CD14-positive monocyte (primary cell): ENCODE results near the gene GCDH. TPM values are rescaled to one million over a fixed set of nuclear protein-coding genes. Genes with fewer than 3 reads are reported as not detected.

ENCODE experiments used
- DNase-seq, 3 donors: peaks; one replicate each; pipeline ENCODE4 v3.0.0-alpha.2; 2011 to 2022
- H2AFZ ChIP-seq: 2 replicates; pipeline ENCODE4 v1.6.0; 2012; ENCODE audit warnings: mild to moderate bottlenecking, low read depth, low read length, inconsistent platforms; ENCODE audit not compliant: insufficient read depth, poor library complexity, severe bottlenecking
- H3K27ac ChIP-seq, 2 donors: 1 replicate in 1 of 2; 2 replicates in 1 of 2; pipeline ENCODE4 v1.5.1; 2012 to 2013; ENCODE audit warnings: low read length in 2 of 2, control low read depth in 1 of 2, inconsistent platforms in 1 of 2, low read depth in 1 of 2, mild to moderate bottlenecking in 1 of 2
- H3K27me3 ChIP-seq, 2 donors: one replicate each; pipeline versions ENCODE4 v1.6.0 to v1.6.1; 2011 to 2013; ENCODE audit warnings: low read length in 2 of 2; ENCODE audit not compliant: control insufficient read depth in 2 of 2, insufficient read depth in 2 of 2
- H3K36me3 ChIP-seq, 2 donors: replicated peaks in 1 of 2; 1 replicate in 1 of 2; 2 replicates in 1 of 2; pipeline versions ENCODE4 v1.5.1 to v1.6.1; 2012 to 2013; ENCODE audit warnings: low read length in 2 of 2, control low read depth in 1 of 2, inconsistent platforms in 1 of 2, mild to moderate bottlenecking in 1 of 2; ENCODE audit not compliant: insufficient read depth in 2 of 2, control insufficient read depth in 1 of 2
- H3K4me1 ChIP-seq, 2 donors: 1 replicate in 1 of 2; 2 replicates in 1 of 2; pipeline versions ENCODE4 v1.5.1 to v1.6.1; 2012 to 2013; ENCODE audit warnings: low read length in 2 of 2, control low read depth in 1 of 2, inconsistent platforms in 1 of 2, mild to moderate bottlenecking in 1 of 2, moderate library complexity in 1 of 2; ENCODE audit not compliant: insufficient read depth in 2 of 2, control insufficient read depth in 1 of 2
- H3K4me2 ChIP-seq: replicated peaks from 2 replicates; pipeline ENCODE3; 2012; ENCODE audit warnings: low read length, moderate library complexity, mild to moderate bottlenecking; ENCODE audit not compliant: poor library complexity, severe bottlenecking; ENCODE audit errors: extremely low read depth
- H3K4me3 ChIP-seq, 3 experiments: fragments of 200-600 bp in 1 of 3; sonication (generic) in 1 of 3; replicated peaks in 1 of 3; 1 replicate in 2 of 3; 2 replicates in 1 of 3; pipeline ENCODE4 v1.5.1; 2011 to 2013; ENCODE audit warnings: low read length in 3 of 3, mild to moderate bottlenecking in 3 of 3, control low read depth in 2 of 3, low read depth in 2 of 3, inconsistent platforms in 1 of 3, moderate library complexity in 1 of 3
- H3K79me2 ChIP-seq: 2 replicates; pipeline ENCODE4 v1.6.0; 2012; ENCODE audit warnings: mild to moderate bottlenecking, control low read depth, inconsistent platforms, low read length, moderate library complexity; ENCODE audit not compliant: insufficient read depth
- H3K9ac ChIP-seq: 2 replicates; pipeline ENCODE4 v1.6.0; 2017; ENCODE audit warnings: low read length, mild to moderate bottlenecking; ENCODE audit not compliant: insufficient read depth, poor library complexity, severe bottlenecking
- H3K9me3 ChIP-seq, 2 donors: replicated peaks in 1 of 2; 1 replicate in 1 of 2; 2 replicates in 1 of 2; pipeline versions ENCODE4 v1.5.1 to v1.6.1; 2012 to 2013; ENCODE audit warnings: low read length in 2 of 2, control low read depth in 1 of 2; ENCODE audit not compliant: control insufficient read depth in 1 of 2, insufficient read depth in 1 of 2
- H4K20me1 ChIP-seq: 2 replicates; pipeline ENCODE4 v1.6.0; 2012; ENCODE audit warnings: mild to moderate bottlenecking, low read length, control low read depth, moderate library complexity; ENCODE audit not compliant: insufficient read depth
- H3K27ac Mint-ChIP-seq, 7 donors: one replicate each; pipeline ENCODE4 v1.8.0; 2020; ENCODE audit warnings: mild to moderate bottlenecking in 7 of 7, mixed read lengths in 7 of 7, moderate library complexity in 6 of 7, inconsistent platforms in 2 of 7
- H3K27me3 Mint-ChIP-seq, 3 donors: one replicate each; pipeline ENCODE4 v1.8.0; 2021 to 2022; ENCODE audit warnings: low read depth in 3 of 3, mild to moderate bottlenecking in 3 of 3, mixed read lengths in 3 of 3, moderate library complexity in 3 of 3, inconsistent platforms in 1 of 3
- H3K36me3 Mint-ChIP-seq, 2 donors: one replicate each; pipeline ENCODE4 v1.8.0; 2020; ENCODE audit warnings: mixed read lengths in 2 of 2, inconsistent platforms in 1 of 2, mild to moderate bottlenecking in 1 of 2
- H3K4me1 Mint-ChIP-seq: one replicate; pipeline ENCODE4 v1.8.0; 2020; ENCODE audit warnings: mild to moderate bottlenecking, mixed read lengths
- H3K4me3 Mint-ChIP-seq, 2 donors: one replicate each; pipeline ENCODE4 v1.8.0; 2020; ENCODE audit warnings: mild to moderate bottlenecking in 2 of 2, mixed read lengths in 2 of 2, moderate library complexity in 1 of 2
- H3K9me3 Mint-ChIP-seq, 7 donors: one replicate each; pipeline ENCODE4 v1.8.0; 2020 to 2022; ENCODE audit warnings: mixed read lengths in 7 of 7, mild to moderate bottlenecking in 6 of 7, moderate library complexity in 6 of 7, inconsistent platforms in 2 of 7
- CTCF ChIP-seq: fragments of 200-600 bp; IDR thresholded peaks from one replicate; pipeline ENCODE4 v1.8.0; 2022; ENCODE audit warnings: antibody characterized with exemption, mild to moderate bottlenecking
- WGBS: methylation state at CpG from one replicate; pipeline ENCODE4 v1.1.5; 2013; ENCODE audit warnings: missing lambda C conversion rate; ENCODE audit not compliant: insufficient coverage; 5-methylcytosine and 5-hydroxymethylcytosine counted together
- intact Hi-C, 2 donors: fragments of 100-400 bp; cut with micrococcal nuclease; formaldehyde crosslinking; loops; one replicate each; pipeline versions ENCODE4 v1.15.0 to v1.15.1; 2023
- polyA plus RNA-seq, 3 donors: library from polyadenylated mRNA; depleted of rRNA in 1 of 3; unstranded in 2 of 3; stranded (reverse) in 1 of 3; fragments of 300-500 nt in 2 of 3; fragments of >200 nt in 1 of 3; fragmentation: Illumina TruSeq in 2 of 3; gene quantifications; 1 replicate in 2 of 3; 2 replicates in 1 of 3; pipeline ENCODE4 v1.2.3, GENCODE V29; 2012 to 2021

The GCDH gene
- polyA plus RNA-seq, 3 donors, result 7.3 to 30.5 (median 9.6) TPM

GRCh38 chr19:12886651-12886968, 4.3 kb upstream of the GCDH start:
- no peak for DNase-seq
- H3K4me3 ChIP-seq, result no peak overlapping the region
- H2AFZ ChIP-seq, result no peak overlapping the region
- Mint-ChIP-seq H3K27me3 (peaks cover 7 to 19% (median 16%) of the 10 kb centered on the region in 3 donors), H3K36me3 (no peaks in the 10 kb centered on the region), H3K9me3 (peaks cover 8 to 29% (median 18%) of the 10 kb centered on the region in 7 donors), H3K4me3 (peak overlapping the region; percentile 24 to 70), H3K27ac (peak overlapping the region in 1 of 7 donors; percentile 44), H3K4me1 (peaks cover 52% of the 10 kb centered on the region)
- peaks cover 4 to 21% of the 10 kb centered on the region in 2 donors for H3K9me3 ChIP-seq
- no peak overlapping the region for H3K4me2 ChIP-seq
- no peaks in the 10 kb centered on the region for H3K36me3 ChIP-seq
- no peak for TF ChIP-seq CTCF
- intact Hi-C loops, result loop anchor here in 1 of 2 donors (10.0 kb wide), 2 partner anchors 48 to 78 kb away; partner anchors contain the start of genes CALR, DAND5 and FARSA
- no peak overlapping the region for H3K9ac ChIP-seq
- H3K79me2 ChIP-seq, result peaks cover 6% of the 10 kb centered on the region
- H3K27me3 ChIP-seq, result peaks cover 0 to 6% of the 10 kb centered on the region in 2 donors
- peaks cover 3% of the 10 kb centered on the region for H4K20me1 ChIP-seq
- no peak overlapping the region for H3K27ac ChIP-seq
- WGBS, result 100% methylated on average over 1 of the region's 5 CpGs
- H3K4me1 ChIP-seq, result peaks cover 57 to 62% of the 10 kb centered on the region in 2 donors

- H3K79me2 ChIP-seq, result peaks cover 11% of the 10 kb centered on the region
- peaks cover 6% of the 10 kb centered on the region for H4K20me1 ChIP-seq
- H3K27me3 ChIP-seq, result peaks cover 0 to 6% of the 10 kb centered on the region in 2 donors
- peak within 1 kb of the TSS; percentile 34 to 70 for H3K4me3 Mint-ChIP-seq
- peak within 1 kb of the TSS; percentile 70 for H3K4me2 ChIP-seq
- H3K4me1 Mint-ChIP-seq, result peaks cover 52% of the 10 kb centered on the region
- peak within 1 kb of the TSS in 2 of 3 experiments; percentile 22 to 69 for H3K4me3 ChIP-seq
- peaks cover 7 to 19% (median 12%) of the 10 kb centered on the region in 3 donors for H3K27me3 Mint-ChIP-seq
- no peaks in the 10 kb centered on the region for H3K36me3 ChIP-seq
- whole genome bisulfite sequencing, result 87% methylated on average over 13 of the region's 17 CpGs
- peaks cover 4 to 18% of the 10 kb centered on the region in 2 donors for H3K9me3 ChIP-seq
- peak within 1 kb of the TSS; percentile 56 for H3K9ac ChIP-seq
- peaks cover 55 to 62% of the 10 kb centered on the region in 2 donors for H3K4me1 ChIP-seq
- no peak within 1 kb of the TSS for H3K27ac ChIP-seq
- intact Hi-C loops, result loop anchor here in 1 of 2 donors (10.0 kb wide), 2 partner anchors 48 to 78 kb away; partner anchors contain the start of genes CALR, DAND5 and FARSA
- H3K36me3 Mint-ChIP-seq, result no peaks in the 10 kb centered on the region
- H3K27ac Mint-ChIP-seq, result peak within 1 kb of the TSS in 1 of 7 donors; percentile 44
- peaks cover 8 to 27% (median 13%) of the 10 kb centered on the region in 7 donors for H3K9me3 Mint-ChIP-seq
- no peak for DNase-seq
- peak within 1 kb of the TSS; percentile 87 for H2AFZ ChIP-seq
- TF ChIP-seq CTCF, result no peak
These were observed 3.8 kb upstream of the GCDH start, which contains the start of gene KLF1 for GRCh38 chr19:12886969-12887747. Gene KLF1, minus strand, starts transcription at chr19:12887201. Its CDS starts 61 bp downstream, at chr19:12887140.
